HG03354 (cell line): Measurements from ENCODE around the gene GARIN5B.
"Not testable (repeated sequence)": the region's sequence is repeated elsewhere in the genome, so short reads cannot be mapped to it uniquely, and the experiment has no call there.

Source experiments
- ATAC-seq: cut with Tn5 transposase; IDR thresholded peaks from one replicate; pipeline ENCODE4 v1.9.1; 2021; ENCODE audit warnings: mild to moderate bottlenecking; ENCODE audit not compliant: unreplicated experiment, poor library complexity, severe bottlenecking

The GARIN5B gene

GRCh38 chr19:55362990-55363716 lies at the start of gene GARIN5B:
Gene GARIN5B, minus strand, starts transcription at chr19:55363260. Its CDS starts 194 bp downstream, at chr19:55363066.
- ATAC-seq: no peak

GRCh38 chr19:55410168-55410567 lies 47.1 kb upstream of the GARIN5B start:
- no peak for ATAC-seq

- not testable (repeated sequence) for ATAC-seq
Observed at GRCh38 chr19:55409179-55409578, 46.1 kb upstream of the GARIN5B start.

GRCh38 chr19:55408533-55408872 lies 45.4 kb upstream of the GARIN5B start:
- no peak for ATAC-seq

GRCh38 chr19:55407800-55408532 lies 44.9 kb upstream of the GARIN5B start:
- peak; percentile 90 for ATAC-seq

- ATAC-seq: peak; percentile 12
Observed at GRCh38 chr19:55407550-55407799, 44.4 kb upstream of the GARIN5B start, which contains the start of gene UBE2S. Gene UBE2S, minus strand, starts transcription at chr19:55407788. Its CDS starts 199 bp downstream, at chr19:55407589.

GRCh38 chr19:55406826-55407549 lies 43.9 kb upstream of the GARIN5B start:
- ATAC-seq: peak; percentile 3

- no peak for ATAC-seq
Observed at GRCh38 chr19:55406091-55406825, 43.2 kb upstream of the GARIN5B start.

- ATAC-seq: no peak
Observed at GRCh38 chr19:55405638-55406037, 42.6 kb upstream of the GARIN5B start.

- no peak for ATAC-seq
Observed at GRCh38 chr19:55402509-55402908, 39.4 kb upstream of the GARIN5B start.

GRCh38 chr19:55401390-55401789 lies 38.3 kb upstream of the GARIN5B start:
- ATAC-seq: not testable (repeated sequence)

- no peak for ATAC-seq
Observed at GRCh38 chr19:55400281-55401087, 37.4 kb upstream of the GARIN5B start.

GRCh38 chr19:55398200-55398925 lies 35.3 kb upstream of the GARIN5B start:
- ATAC-seq: no peak

- no peak for ATAC-seq
Observed at GRCh38 chr19:55392820-55393761, 30.0 kb upstream of the GARIN5B start.

- ATAC-seq: no peak
Observed at GRCh38 chr19:55391702-55392615, 28.9 kb upstream of the GARIN5B start.

- no peak for ATAC-seq
Observed at GRCh38 chr19:55391191-55391670, 28.2 kb upstream of the GARIN5B start.
